GM18508 (cell line): ENCODE results near the gene ELMO1.
"Not testable (repeated sequence)": the region's sequence is repeated elsewhere in the genome, so short reads cannot be mapped to it uniquely, and the experiment has no call there.

Experiments used
- ATAC-seq: cut with Tn5 transposase; IDR thresholded peaks from one replicate; pipeline ENCODE4 v1.9.1; 2021; ENCODE audit warnings: moderate number of reproducible peaks; ENCODE audit not compliant: insufficient read depth, unreplicated experiment

The ELMO1 gene

DNA sequence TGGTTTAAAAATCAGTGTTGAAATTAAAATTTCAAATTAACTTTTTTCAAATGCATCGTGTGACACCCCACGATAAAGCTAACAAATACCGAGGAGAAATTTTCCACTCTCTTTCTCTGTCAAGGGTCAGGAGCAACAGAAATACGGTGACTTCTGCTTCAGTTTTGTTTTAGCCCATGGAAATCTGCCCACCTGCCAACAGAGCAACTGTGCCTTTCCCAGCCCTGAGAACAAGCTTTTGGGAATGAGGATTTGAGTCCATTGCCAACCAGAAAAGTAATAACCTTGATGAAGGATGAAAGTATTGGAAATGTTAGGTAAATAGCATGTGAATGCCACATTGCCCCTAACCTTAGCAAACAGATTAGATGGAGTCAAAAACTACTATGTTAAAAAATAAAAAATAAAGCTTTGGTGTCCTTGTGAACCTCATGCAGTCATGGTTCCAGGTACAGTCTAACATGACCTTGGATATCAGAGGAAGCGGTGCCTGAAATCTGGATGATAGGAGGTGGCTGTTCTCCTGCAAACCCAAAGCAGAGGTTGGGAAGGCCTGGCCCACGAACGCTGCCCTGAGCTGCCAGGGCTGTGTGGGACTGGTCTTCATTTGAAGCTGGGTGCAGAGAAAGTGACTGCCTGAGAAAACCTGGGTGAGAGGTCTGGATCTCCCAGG is 296.8 kb downstream of the ELMO1 start:
- no peak for ATAC-seq

- no peak for ATAC-seq
These were observed 297.8 kb downstream of the ELMO1 start for GRCh38 chr7:37150856-37151255.

DNA sequence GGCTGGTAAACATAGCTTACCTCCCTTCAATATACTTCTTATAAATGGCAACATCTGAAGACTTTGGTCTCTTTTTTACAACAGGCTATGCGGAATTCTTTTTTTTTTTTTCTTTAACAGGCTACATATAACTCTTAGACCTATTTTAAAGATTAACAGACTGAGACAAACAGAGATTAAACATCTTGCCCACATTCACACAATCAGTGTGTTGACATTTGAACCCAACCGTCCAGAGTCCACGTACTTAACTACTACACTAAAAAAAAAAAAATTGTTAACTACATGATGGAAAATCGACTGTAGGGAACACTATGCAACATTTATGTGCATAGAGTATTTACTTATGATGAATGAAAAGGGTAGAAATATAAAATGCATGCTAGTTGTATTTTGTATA is 298.5 kb downstream of the ELMO1 start:
- ATAC-seq, result no peak

DNA sequence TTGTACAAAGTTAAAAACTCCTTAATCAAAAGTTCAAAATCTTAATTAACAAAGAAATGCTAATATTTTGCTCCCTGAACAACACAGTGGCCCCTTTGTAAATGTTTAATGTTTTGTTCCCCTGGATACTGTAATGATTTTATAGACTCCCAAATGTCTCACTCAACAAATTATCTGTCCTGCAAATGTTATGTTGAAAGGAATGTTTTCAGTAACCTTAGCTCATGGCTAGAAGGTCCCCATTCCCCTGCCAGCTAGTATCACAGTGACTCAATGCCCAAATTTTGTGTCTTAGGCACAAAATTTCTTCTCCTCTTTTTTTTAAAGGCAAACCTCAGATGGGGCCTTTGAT is 298.9 kb downstream of the ELMO1 start:
- no peak for ATAC-seq

DNA sequence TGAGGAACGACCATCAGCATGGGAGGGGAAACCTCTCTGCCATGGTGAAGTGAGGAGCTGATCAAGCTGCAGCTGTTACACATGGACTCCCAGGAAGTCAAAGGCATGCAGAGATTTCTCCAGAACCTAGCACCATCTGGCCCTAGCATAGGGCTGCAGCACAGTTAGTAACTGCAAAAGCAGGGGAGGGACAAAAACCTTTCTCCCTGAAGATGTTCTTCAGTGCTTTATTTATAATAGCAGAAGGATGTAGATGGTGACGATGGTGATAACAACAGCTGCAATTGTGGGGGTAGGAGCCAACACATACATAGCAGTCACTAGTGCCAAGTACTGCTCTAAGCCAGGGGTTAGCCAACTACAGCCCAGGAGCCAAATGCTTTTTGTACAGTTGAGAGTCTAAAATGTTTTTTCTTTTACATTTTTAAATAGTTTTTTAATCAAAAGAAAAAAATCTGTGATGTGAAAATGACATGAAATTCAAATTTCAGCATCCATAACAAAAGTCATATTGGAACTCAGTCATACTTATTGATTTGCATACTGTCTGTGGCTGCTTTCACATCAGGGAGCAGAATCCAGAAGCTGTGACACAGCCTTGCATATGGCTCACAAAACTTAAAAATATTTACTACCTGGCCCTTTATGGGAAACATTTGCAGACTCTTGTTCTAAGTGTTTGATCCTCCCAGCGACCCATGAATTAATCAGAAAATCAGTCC is 299.5 kb downstream of the ELMO1 start:
- no peak for ATAC-seq

GRCh38 chr7:37145682-37146081 is 303.0 kb downstream of the ELMO1 start:
- ATAC-seq, result no peak

- ATAC-seq, result no peak
These were observed 304.2 kb downstream of the ELMO1 start for GRCh38 chr7:37144423-37144822.

GRCh38 chr7:37142958-37143357 is 305.7 kb downstream of the ELMO1 start:
- ATAC-seq, result no peak

DNA sequence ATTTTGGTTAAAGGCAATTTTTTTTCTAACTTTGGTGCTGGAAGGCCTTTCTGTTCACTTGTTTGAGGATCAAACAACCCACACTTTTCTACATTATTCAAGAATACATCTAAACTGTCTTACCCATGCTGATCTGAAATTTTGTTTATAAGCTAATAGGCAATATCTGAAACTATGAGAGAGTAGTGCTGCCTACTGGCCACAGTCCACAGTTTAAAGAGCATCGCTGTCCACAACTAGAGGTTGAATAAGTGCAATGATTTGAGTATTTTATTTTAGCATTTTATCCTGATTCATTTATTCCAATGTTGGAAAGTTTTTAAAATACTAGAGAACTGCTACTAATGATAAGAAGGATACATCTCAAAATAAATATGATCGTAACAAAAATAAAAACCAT is 306.9 kb downstream of the ELMO1 start:
- no peak for ATAC-seq

DNA sequence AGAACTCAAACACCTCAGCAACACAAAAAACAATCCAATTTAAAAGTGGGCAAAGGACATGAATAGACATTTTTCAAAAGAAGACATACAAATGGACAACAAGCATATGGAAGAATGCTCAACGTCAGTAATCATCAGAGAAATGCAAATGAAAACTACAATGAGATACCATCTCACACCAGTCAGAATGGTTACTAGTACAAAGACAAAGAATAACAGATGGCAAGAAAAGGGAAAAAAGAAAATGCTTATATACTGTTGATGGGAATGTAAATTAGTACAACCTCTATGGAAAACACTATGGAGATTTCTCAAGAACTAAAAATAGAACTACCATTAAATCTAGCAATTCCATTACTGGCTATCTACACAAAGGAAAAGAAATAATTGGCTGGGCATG is 314.8 kb downstream of the ELMO1 start:
- ATAC-seq, result not testable (repeated sequence)

- ATAC-seq, result no peak
These were observed 316.8 kb downstream of the ELMO1 start for GRCh38 chr7:37131855-37132254.

DNA sequence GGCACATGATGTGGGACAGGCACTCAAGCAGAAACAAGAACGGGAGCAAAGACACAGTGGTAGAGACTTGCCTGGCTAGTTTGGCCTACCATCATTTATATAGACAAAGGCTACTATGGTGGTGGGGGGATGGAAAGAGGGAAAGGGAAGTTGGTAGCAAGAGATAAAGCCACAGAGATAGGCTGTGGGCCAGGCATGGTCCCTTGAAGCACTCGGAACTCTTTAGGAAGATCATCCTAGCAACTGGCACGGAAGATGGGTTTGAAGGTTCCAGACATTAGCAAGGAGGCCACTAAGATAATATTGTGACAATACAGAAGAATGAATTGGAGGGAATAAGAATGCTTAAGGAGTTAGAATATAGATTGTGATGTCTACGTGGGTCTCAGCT is 319.6 kb downstream of the ELMO1 start:
- ATAC-seq, result no peak

DNA sequence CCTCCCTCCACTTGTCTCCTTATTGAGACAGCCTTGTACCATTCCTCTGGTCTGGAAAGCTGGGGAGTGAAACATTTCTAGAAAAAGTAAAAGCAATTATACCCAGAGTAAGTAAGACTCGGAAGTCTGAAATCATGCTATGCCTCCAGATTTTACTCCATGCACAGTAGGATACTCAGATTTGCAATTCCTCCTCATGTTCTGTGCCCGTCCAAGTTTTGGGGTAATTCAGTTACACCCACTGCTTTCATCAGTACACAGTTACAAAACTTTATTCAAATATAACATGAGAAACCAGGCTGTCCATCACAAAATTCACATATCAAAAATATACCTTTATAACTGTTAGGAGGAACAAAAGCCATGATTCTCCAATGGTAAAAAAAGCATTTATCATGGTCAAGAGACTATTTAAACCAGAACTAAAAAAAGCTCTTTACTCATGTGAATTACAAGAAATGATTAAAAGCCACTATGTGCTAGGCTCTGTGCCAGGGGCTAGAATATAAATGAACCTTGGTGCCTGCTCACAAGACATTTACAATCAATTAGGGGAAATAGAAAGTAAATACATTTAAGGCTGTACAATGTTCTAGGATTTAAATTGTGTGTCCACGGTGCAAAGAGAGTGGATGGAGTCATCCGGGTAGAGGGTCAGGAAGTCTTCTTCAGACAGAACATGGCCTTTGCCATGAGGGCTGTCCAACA is 320.2 kb downstream of the ELMO1 start:
- ATAC-seq, result no peak

DNA sequence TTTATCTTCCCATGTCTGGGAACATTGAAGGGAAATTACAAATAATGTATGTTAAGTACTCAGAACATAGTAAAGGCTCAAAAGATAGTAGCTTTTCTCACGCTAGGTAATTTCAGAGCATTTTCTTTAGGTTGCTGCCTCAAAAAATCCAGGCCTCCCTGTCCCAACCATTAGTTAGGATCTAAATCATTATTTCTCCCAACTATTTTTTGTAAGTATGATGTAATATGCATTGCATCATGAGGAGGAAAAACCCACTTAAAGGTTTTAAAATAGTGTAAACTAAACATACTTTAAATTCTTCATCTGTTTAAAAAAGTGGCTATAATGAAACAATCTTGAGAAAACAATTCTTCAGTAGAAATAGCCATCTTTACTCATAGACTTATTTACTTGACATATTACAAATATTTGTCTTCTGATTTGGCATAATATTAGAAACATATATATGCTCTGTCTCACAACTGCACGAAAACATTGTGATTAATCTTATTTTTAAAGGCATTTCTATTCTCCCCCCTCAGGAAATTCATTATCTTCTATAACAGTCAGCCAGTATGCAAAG is 329.3 kb downstream of the ELMO1 start:
- ATAC-seq, result no peak

- ATAC-seq, result no peak
These were observed 330.7 kb downstream of the ELMO1 start for GRCh38 chr7:37118004-37118403.

DNA sequence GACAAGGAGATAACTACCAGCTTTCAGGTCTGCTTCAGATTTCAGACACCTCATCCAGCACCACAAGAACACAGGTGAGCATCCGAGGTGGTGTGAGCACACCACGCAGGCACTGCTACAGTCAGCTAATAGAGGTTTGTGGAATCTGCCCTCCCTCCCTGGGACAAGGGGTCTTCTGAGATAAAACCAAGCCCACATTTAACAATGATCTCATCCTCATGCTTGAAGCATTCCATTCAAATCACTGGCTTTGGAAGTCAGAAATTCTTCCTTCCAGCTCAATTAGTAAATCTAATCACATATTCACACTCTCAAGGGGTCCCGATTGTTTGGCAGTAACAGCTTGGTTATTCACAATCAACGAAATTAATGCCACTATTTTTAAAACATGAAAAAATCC is 331.4 kb downstream of the ELMO1 start:
- no peak for ATAC-seq

- ATAC-seq, result no peak
These were observed 332.5 kb downstream of the ELMO1 start for GRCh38 chr7:37116093-37116701.

GRCh38 chr7:37113661-37114355 is 334.9 kb downstream of the ELMO1 start:
- no peak for ATAC-seq

GRCh38 chr7:37112876-37113275 is 335.8 kb downstream of the ELMO1 start:
- no peak for ATAC-seq

- ATAC-seq, result no peak
These were observed 336.4 kb downstream of the ELMO1 start for GRCh38 chr7:37112218-37112617.
